Measurements from ENCODE around the gene ZNF846. TPM values are rescaled to one million over a fixed set of nuclear protein-coding genes. Genes with fewer than 3 reads are reported as not detected.

The ZNF846 gene
- total and polyA plus RNA-seq, 9 of the 15 experiments (the other 6 are each of a cell fraction or from before 2014, with no cell fraction given): 4.1 to 8.7 (median 7.8) TPM

- TF ChIP-seq SIRT6 (IDR thresholded peaks at IDR 0.05; ENCODE audit: low read depth, low read length): no peak
- no peak for TF ChIP-seq RAD21 (CRISPR knock-in tag; conservative IDR thresholded peaks at IDR 0.05 in 1 of 2, IDR thresholded peaks at IDR 0.05 in 1 of 2)
- no peak for TF ChIP-seq PBX2 (CRISPR knock-in tag; IDR thresholded peaks at IDR 0.05; ENCODE audit: low read depth)
- no peak for TF ChIP-seq PBX2 (tag; conservative IDR thresholded peaks at IDR 0.05; ENCODE audit: low read depth)
- TF ChIP-seq BDP1 (IDR thresholded peaks at IDR 0.05; ENCODE audit: insufficient read depth, insufficient read length): no peak
- TF ChIP-seq NRF1 (conservative IDR thresholded peaks at IDR 0.05 in 1 of 2, IDR thresholded peaks at IDR 0.05 in 1 of 2): no peak
- TF ChIP-seq BACH1 (tag; IDR thresholded peaks at IDR 0.05): no peak
- peak; percentile 14; the same call in 1 of the 2 replicates for TF ChIP-seq NFRKB (IDR thresholded peaks at IDR 0.05; ENCODE audit: low read depth)
- TF ChIP-seq POLR2B (IDR thresholded peaks at IDR 0.05; ENCODE audit: low read depth, partially characterized antibody): no peak
- TF ChIP-seq NR3C1 (CRISPR knock-in tag; IDR thresholded peaks at IDR 0.05): no peak
- TF ChIP-seq ZNF280B (CRISPR knock-in tag; IDR thresholded peaks at IDR 0.05): no peak
- no peak for TF ChIP-seq CREM (IDR thresholded peaks at IDR 0.05; ENCODE audit: low read depth)
- TF ChIP-seq MAZ (CRISPR knock-in tag; conservative IDR thresholded peaks at IDR 0.05 in 1 of 2, IDR thresholded peaks at IDR 0.05 in 1 of 2): no peak
- TF ChIP-seq NR2F6 (CRISPR knock-in tag; IDR thresholded peaks at IDR 0.05): no peak
- no peak for TF ChIP-seq BRD9 (IDR thresholded peaks at IDR 0.05; ENCODE audit: low read depth, partially characterized antibody)
- no peak for TF ChIP-seq GATAD2A (IDR thresholded peaks at IDR 0.05)
- 0 out of 2 replicates have a peak, but pooled peaks have one; percentile 43 for TF ChIP-seq GABPB1 (CRISPR knock-in tag; IDR thresholded peaks at IDR 0.05)
- no peak for TF ChIP-seq HNRNPL (IDR thresholded peaks at IDR 0.05; ENCODE audit: low read depth, low read length)
- TF ChIP-seq CHD4 (IDR thresholded peaks at IDR 0.05; ENCODE audit: insufficient read depth, insufficient replicate concordance, low read depth, low read length, poor library complexity, severe bottlenecking): no peak
- 0 out of 2 replicates have a peak, but pooled peaks have one; percentile 37 for TF ChIP-seq ARID4B (CRISPR knock-in tag; IDR thresholded peaks at IDR 0.05)
- TF ChIP-seq ZC3H8 (IDR thresholded peaks at IDR 0.05): no peak
- no peak for TF ChIP-seq XRCC4 (IDR thresholded peaks at IDR 0.05; ENCODE audit: extremely low read depth, insufficient read depth, insufficient read length)
These were observed 24.6 kb upstream of the ZNF846 start (continued) for GRCh38 chr19:9793071-9793591.

Measured in K562 (cell line).